ENCODE measurements around the gene MAP3K3. TPM values are rescaled to one million over a fixed set of nuclear protein-coding genes. Genes with fewer than 3 reads are reported as not detected.

The MAP3K3 gene
- polyA plus RNA-seq, 4 donors, result 8.1 to 17.1 (median 11.1) TPM

DNA sequence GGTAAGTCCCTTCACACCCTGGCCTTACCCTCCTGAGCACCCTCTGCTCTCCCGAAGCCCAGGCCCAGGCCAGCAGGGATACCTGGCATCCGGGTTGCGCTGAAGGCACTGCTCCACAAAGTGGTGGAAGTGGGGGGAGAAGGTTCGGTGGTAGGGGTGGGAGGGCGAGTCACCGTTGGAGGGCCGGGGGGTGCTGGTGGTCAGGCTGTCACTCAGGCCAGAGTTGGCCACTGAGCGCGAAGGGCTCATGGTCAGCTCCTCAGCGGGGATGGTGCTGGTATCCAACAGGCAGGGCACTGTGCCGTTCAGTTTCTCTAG, 82.0 kb downstream of the MAP3K3 start:
- DNase-seq (no peak), FAIRE-seq (no peak)
- H3K4me3 ChIP-seq (ENCODE audit: low read depth in 1 of 3, low read length in 3 of 3), result no peak overlapping the region
- H3K9me3 ChIP-seq (ENCODE audit: control insufficient read depth in 2 of 2, insufficient read depth in 1 of 2, low read depth in 1 of 2, low read length in 1 of 2), result no peaks in the 10 kb centered on the region
- H3K27ac ChIP-seq (ENCODE audit: low read depth in 1 of 3, low read length in 2 of 3), result no peak overlapping the region
- WGBS, 3 donors, result 89 to 96% (median 95%) methylated on average over 11 of the region's 11 CpGs
- H3K4me1 ChIP-seq (ENCODE audit: control insufficient read depth in 3 of 3, insufficient read depth in 2 of 3, low read depth in 1 of 3, low read length in 2 of 3), result peaks cover 0 to 8% (median 0%) of the 10 kb centered on the region in 3 donors
- peaks cover 2 to 64% (median 4%) of the 10 kb centered on the region in 3 donors for H3K36me3 ChIP-seq (ENCODE audit: control insufficient read depth in 3 of 3, insufficient read depth in 2 of 3, low read depth in 1 of 3, low read length in 3 of 3)
- H3K27me3 ChIP-seq (ENCODE audit: control insufficient read depth in 3 of 3, insufficient read depth in 3 of 3, low read length in 3 of 3), result peaks cover 0 to 11% (median 0%) of the 10 kb centered on the region in 3 donors

DNA sequence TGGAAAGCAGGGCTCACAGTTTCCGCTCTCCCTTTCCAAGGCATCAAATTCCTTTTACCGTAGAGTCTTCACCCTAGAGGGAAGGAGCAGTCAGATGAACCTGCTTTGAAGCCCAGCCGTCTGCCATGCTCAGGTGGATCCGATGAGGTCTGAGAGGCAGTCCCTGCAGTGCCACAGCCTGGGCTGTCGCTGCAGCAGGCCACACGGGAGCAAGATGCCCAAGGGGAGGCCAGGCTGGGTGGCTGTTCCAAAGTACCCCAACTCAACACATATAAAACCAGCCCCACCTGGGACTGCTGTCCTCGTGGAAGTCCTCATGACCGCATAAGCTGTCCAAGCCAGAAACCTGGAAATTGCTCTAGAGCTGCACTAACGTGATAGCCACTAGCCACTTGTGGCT, 82.6 kb downstream of the MAP3K3 start:
- 87 to 92% (median 90%) methylated on average over 9 of the region's 9 CpGs for WGBS, 3 donors
- no peaks in the 10 kb centered on the region for H3K9me3 ChIP-seq (ENCODE audit: control insufficient read depth in 2 of 2, insufficient read depth in 1 of 2, low read depth in 1 of 2, low read length in 1 of 2)
- peaks cover 0 to 8% (median 0%) of the 10 kb centered on the region in 3 donors for H3K4me1 ChIP-seq (ENCODE audit: control insufficient read depth in 3 of 3, insufficient read depth in 2 of 3, low read depth in 1 of 3, low read length in 2 of 3)
- H3K4me3 ChIP-seq (ENCODE audit: low read depth in 1 of 3, low read length in 3 of 3), result no peak overlapping the region
- peaks cover 0 to 9% (median 0%) of the 10 kb centered on the region in 3 donors for H3K27me3 ChIP-seq (ENCODE audit: control insufficient read depth in 3 of 3, insufficient read depth in 3 of 3, low read length in 3 of 3)
- no peak for FAIRE-seq
- peaks cover 2 to 64% (median 4%) of the 10 kb centered on the region in 3 donors for H3K36me3 ChIP-seq (ENCODE audit: control insufficient read depth in 3 of 3, insufficient read depth in 2 of 3, low read depth in 1 of 3, low read length in 3 of 3)
- DNase-seq, result no peak
- no peak overlapping the region for H3K27ac ChIP-seq (ENCODE audit: low read depth in 1 of 3, low read length in 2 of 3)

DNA sequence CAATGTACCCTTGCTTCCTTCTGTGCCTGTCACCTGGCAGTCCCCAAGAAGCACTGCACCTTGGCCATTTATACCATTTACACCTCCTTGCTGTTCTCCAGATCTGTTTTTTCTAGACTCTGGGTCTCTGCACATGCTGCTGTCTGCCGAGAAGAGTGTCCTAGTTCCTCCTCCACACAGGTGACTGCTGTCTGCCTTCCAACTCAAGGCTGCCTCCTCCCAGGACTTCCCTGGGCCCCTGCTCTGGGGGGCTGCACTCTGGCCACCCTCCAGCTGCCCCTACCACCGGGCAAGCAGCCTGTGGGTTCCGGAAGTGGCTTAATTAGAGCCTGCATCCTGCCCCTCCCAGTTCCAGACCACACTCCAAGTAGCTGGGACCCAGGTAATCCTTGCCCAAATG, 83.4 kb downstream of the MAP3K3 start:
- FAIRE-seq (no peak), DNase-seq (no peak)
- H3K36me3 ChIP-seq (ENCODE audit: control insufficient read depth in 3 of 3, insufficient read depth in 2 of 3, low read depth in 1 of 3, low read length in 3 of 3), result peaks cover 2 to 70% (median 4%) of the 10 kb centered on the region in 3 donors
- H3K9me3 ChIP-seq (ENCODE audit: control insufficient read depth in 2 of 2, insufficient read depth in 1 of 2, low read depth in 1 of 2, low read length in 1 of 2), result no peaks in the 10 kb centered on the region
- WGBS, 3 donors, result 48 to 69% (median 66%) methylated on average over 3 of the region's 3 CpGs
- H3K27me3 ChIP-seq (ENCODE audit: control insufficient read depth in 3 of 3, insufficient read depth in 3 of 3, low read length in 3 of 3), result peaks cover 0 to 8% (median 0%) of the 10 kb centered on the region in 3 donors
- H3K4me3 ChIP-seq (ENCODE audit: low read depth in 1 of 3, low read length in 3 of 3), result no peak overlapping the region
- peak overlapping the region in 2 of 3 donors; percentile 5 to 28 for H3K27ac ChIP-seq (ENCODE audit: low read depth in 1 of 3, low read length in 2 of 3)
- H3K4me1 ChIP-seq (ENCODE audit: control insufficient read depth in 3 of 3, insufficient read depth in 2 of 3, low read depth in 1 of 3, low read length in 2 of 3), result peaks cover 0 to 8% (median 0%) of the 10 kb centered on the region in 3 donors

DNA sequence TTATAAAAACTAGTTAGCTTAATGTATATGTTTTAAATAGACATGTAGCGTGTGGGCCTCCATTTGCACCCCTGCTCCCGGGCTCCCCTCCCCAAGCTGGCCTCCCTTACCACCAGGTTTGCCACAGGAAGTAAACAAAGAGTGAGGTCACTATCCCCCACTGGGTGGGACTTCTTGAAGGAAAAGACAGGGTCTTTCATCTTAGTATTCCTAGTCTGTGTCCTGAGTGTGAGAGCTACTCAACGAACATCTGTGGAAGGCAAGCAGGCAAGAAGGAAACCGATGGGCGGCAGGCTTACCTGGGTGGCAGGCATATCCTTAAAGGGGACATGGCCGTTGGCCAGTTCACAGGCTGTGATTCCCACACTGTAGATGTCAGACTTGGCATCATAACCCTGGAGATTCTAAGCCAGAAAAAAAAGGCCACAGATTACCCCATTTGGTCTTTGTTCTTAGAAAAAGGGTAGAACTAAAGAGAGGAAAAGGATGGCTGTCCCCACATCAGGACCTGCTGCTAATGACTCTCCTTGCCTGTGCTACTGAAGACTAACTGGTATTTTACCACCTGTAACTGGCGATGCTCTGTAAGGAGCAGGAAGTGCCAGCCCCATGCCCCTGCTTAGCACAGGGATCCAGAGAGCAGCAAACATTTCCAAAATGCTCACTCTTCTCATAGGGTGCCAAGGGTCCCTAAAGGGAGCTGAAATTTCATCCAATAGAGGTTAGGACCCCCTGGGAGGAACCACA, 84.3 kb downstream of the MAP3K3 start:
- WGBS, 3 donors, result 73 to 89% (median 76%) methylated on average over 7 of the region's 7 CpGs
- Histone ChIP-seq H3K9me3 (ENCODE audit: control insufficient read depth in 2 of 2, insufficient read depth in 1 of 2, low read depth in 1 of 2, low read length in 1 of 2) (no peaks in the 10 kb centered on the region), H3K4me3 (ENCODE audit: low read depth in 1 of 3, low read length in 3 of 3) (no peak overlapping the region), H3K27me3 (ENCODE audit: control insufficient read depth in 3 of 3, insufficient read depth in 3 of 3, low read length in 3 of 3) (no peaks in the 10 kb centered on the region), H3K27ac (ENCODE audit: low read depth in 1 of 3, low read length in 2 of 3) (peak overlapping the region in 1 of 3 donors; percentile 23), H3K36me3 (ENCODE audit: control insufficient read depth in 3 of 3, insufficient read depth in 2 of 3, low read depth in 1 of 3, low read length in 3 of 3) (peaks cover 2 to 75% (median 4%) of the 10 kb centered on the region in 3 donors), H3K4me1 (ENCODE audit: control insufficient read depth in 3 of 3, insufficient read depth in 2 of 3, low read depth in 1 of 3, low read length in 2 of 3) (no peaks in the 10 kb centered on the region)
- DNase-seq (no peak), FAIRE-seq (no peak)

GRCh38 chr17:63707151-63707550, 84.9 kb downstream of the MAP3K3 start:
- FAIRE-seq, result no peak
- WGBS, 3 donors, result 79 to 93% (median 88%) methylated on average over 11 of the region's 11 CpGs

DNA sequence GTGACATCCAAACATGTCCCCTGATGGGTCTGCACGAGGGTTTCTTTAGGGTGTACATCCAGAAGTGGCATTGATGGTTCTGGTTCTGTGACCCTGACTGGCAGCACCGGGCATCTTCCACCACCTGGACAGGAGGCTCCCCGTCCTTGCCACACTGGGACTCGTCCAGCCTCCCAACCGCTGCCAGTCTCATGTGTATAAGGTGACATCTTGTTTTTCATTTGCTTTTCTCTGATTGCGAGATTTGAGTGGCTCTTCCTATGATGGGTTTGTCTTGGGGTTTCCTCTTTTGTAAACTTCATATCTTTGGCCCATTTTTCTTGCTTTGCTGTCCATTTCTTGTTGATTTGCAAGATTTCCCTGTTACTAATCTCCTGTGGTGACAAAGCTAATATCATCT, 86.9 kb downstream of the MAP3K3 start:
- Histone ChIP-seq H3K4me3 (ENCODE audit: low read depth in 1 of 3, low read length in 3 of 3) (no peak overlapping the region), H3K4me1 (ENCODE audit: control insufficient read depth in 3 of 3, insufficient read depth in 2 of 3, low read depth in 1 of 3, low read length in 2 of 3) (no peaks in the 10 kb centered on the region), H3K27ac (ENCODE audit: low read depth in 1 of 3, low read length in 2 of 3) (no peak overlapping the region), H3K27me3 (ENCODE audit: control insufficient read depth in 3 of 3, insufficient read depth in 3 of 3, low read length in 3 of 3) (no peaks in the 10 kb centered on the region), H3K36me3 (ENCODE audit: control insufficient read depth in 3 of 3, insufficient read depth in 2 of 3, low read depth in 1 of 3, low read length in 3 of 3) (peaks cover 3 to 78% (median 4%) of the 10 kb centered on the region in 3 donors), H3K9me3 (ENCODE audit: control insufficient read depth in 2 of 2, insufficient read depth in 1 of 2, low read depth in 1 of 2, low read length in 1 of 2) (no peaks in the 10 kb centered on the region)
- DNase-seq (no peak), FAIRE-seq (no peak)
- WGBS, 3 donors, result 92 to 94% (median 93%) methylated on average over 6 of the region's 6 CpGs

More at GRCh38 chr17:63707151-63707550, 84.9 kb downstream of the MAP3K3 start:
- no peak overlapping the region for H3K4me3 ChIP-seq (ENCODE audit: low read depth in 1 of 3, low read length in 3 of 3)
- H3K4me1 ChIP-seq (ENCODE audit: control insufficient read depth in 3 of 3, insufficient read depth in 2 of 3, low read depth in 1 of 3, low read length in 2 of 3), result no peaks in the 10 kb centered on the region
- no peaks in the 10 kb centered on the region for H3K27me3 ChIP-seq (ENCODE audit: control insufficient read depth in 3 of 3, insufficient read depth in 3 of 3, low read length in 3 of 3)
- H3K9me3 ChIP-seq (ENCODE audit: control insufficient read depth in 2 of 2, insufficient read depth in 1 of 2, low read depth in 1 of 2, low read length in 1 of 2), result no peaks in the 10 kb centered on the region
- DNase-seq, result no peak
- H3K27ac ChIP-seq (ENCODE audit: low read depth in 1 of 3, low read length in 2 of 3), result no peak overlapping the region
- H3K36me3 ChIP-seq (ENCODE audit: control insufficient read depth in 3 of 3, insufficient read depth in 2 of 3, low read depth in 1 of 3, low read length in 3 of 3), result peaks cover 3 to 82% (median 3%) of the 10 kb centered on the region in 3 donors

- no peaks in the 10 kb centered on the region for H3K27me3 ChIP-seq (ENCODE audit: control insufficient read depth in 3 of 3, insufficient read depth in 3 of 3, low read length in 3 of 3)
- H3K9me3 ChIP-seq (ENCODE audit: control insufficient read depth in 2 of 2, insufficient read depth in 1 of 2, low read depth in 1 of 2, low read length in 1 of 2), result no peaks in the 10 kb centered on the region
- no peak for FAIRE-seq
- H3K36me3 ChIP-seq (ENCODE audit: control insufficient read depth in 3 of 3, insufficient read depth in 2 of 3, low read depth in 1 of 3, low read length in 3 of 3), result peaks cover 0 to 39% (median 2%) of the 10 kb centered on the region in 3 donors
- 86 to 93% (median 87%) methylated on average over 10 of the region's 10 CpGs for WGBS, 3 donors
- H3K27ac ChIP-seq (ENCODE audit: low read depth in 1 of 3, low read length in 2 of 3), result no peak overlapping the region
- no peaks in the 10 kb centered on the region for H3K4me1 ChIP-seq (ENCODE audit: control insufficient read depth in 3 of 3, insufficient read depth in 2 of 3, low read depth in 1 of 3, low read length in 2 of 3)
- H3K4me3 ChIP-seq (ENCODE audit: low read depth in 1 of 3, low read length in 3 of 3), result no peak overlapping the region
- no peak for DNase-seq
These were observed 92.5 kb downstream of the MAP3K3 start for GRCh38 chr17:63714550-63715277.

GRCh38 chr17:63716426-63716825, 94.2 kb downstream of the MAP3K3 start:
- WGBS, 3 donors, result 90 to 93% (median 90%) methylated on average over 3 of the region's 3 CpGs
- no peak for DNase-seq
- Histone ChIP-seq H3K4me3 (ENCODE audit: low read depth in 1 of 3, low read length in 3 of 3) (no peak overlapping the region), H3K4me1 (ENCODE audit: control insufficient read depth in 3 of 3, insufficient read depth in 2 of 3, low read depth in 1 of 3, low read length in 2 of 3) (no peaks in the 10 kb centered on the region), H3K9me3 (ENCODE audit: control insufficient read depth in 2 of 2, insufficient read depth in 1 of 2, low read depth in 1 of 2, low read length in 1 of 2) (no peaks in the 10 kb centered on the region), H3K27ac (ENCODE audit: low read depth in 1 of 3, low read length in 2 of 3) (no peak overlapping the region), H3K27me3 (ENCODE audit: control insufficient read depth in 3 of 3, insufficient read depth in 3 of 3, low read length in 3 of 3) (no peaks in the 10 kb centered on the region), H3K36me3 (ENCODE audit: control insufficient read depth in 3 of 3, insufficient read depth in 2 of 3, low read depth in 1 of 3, low read length in 3 of 3) (peaks cover 0 to 26% (median 2%) of the 10 kb centered on the region in 3 donors)
- no peak for FAIRE-seq
